SK-N-MC (cell line): Measurements from ENCODE around the gene SPRED1.

ENCODE experiments used
- EZH2 ChIP-seq: fragments of 200-600 bp; sonication (generic); IDR thresholded peaks from one replicate; pipeline ENCODE4 v1.6.1; 2017; ENCODE audit warnings: antibody characterized with exemption
- FOXP2 ChIP-seq: optimal IDR thresholded peaks from 2 replicates; pipeline ENCODE3; 2011; ENCODE audit warnings: mild to moderate bottlenecking, moderate library complexity; ENCODE audit not compliant: insufficient read depth; ENCODE audit errors: extremely low read length, control extremely low read depth
- POLR2AphosphoS5 ChIP-seq: IDR thresholded peaks from 2 replicates; pipeline ENCODE4 v1.6.1; 2012; ENCODE audit warnings: mild to moderate bottlenecking, low read depth, low read length, borderline replicate concordance

DNA sequence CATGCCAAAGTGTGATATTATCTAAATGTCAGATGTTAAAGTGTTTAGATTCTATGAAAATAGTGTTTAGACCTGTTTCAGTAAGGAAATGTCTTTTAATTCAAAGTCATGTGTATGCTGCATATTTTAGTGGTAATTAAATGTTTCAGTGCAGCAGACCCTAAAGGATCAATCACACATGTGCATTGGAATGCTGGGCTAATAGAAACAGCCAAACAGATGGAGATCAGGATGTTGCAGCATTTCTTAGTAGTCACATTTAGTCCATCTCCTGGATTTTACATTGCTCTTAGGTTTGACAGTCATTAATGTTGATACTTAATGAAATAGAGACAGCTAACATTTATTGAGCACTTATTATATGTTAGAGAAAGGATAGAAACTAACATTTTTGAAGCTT lies 18.5 kb downstream of the SPRED1 start:
- TF ChIP-seq POLR2AphosphoS5 = no peak
- TF ChIP-seq EZH2 = no peak
- TF ChIP-seq FOXP2 = no peak
